Hindlimb muscle (tissue), 1 donor: Measurements from ENCODE around the gene AOC1. TPM values are rescaled to one million over a fixed set of nuclear protein-coding genes. Genes with fewer than 3 reads are reported as not detected.
A peak's percentile ranks its signal among the peaks of the same experiment; 100 is the strongest.
"Not testable (repeated sequence)": the region's sequence is repeated elsewhere in the genome, so short reads cannot be mapped to it uniquely, and the experiment has no call there.

Experiments
- DNase-seq: peaks from one replicate; pipeline ENCODE4 v3.0.0-alpha.2; 2013
- polyA plus RNA-seq: library from polyadenylated mRNA; unstranded; fragments of 120-200 nt; gene quantifications from one replicate; pipeline ENCODE4 v1.2.1, GENCODE V29; 2013; ENCODE audit not compliant: insufficient read length

The AOC1 gene
- polyA plus RNA-seq, 1 donor = 0.08 TPM

- no peak for DNase-seq
These were observed 45.5 kb downstream of the AOC1 start for GRCh38 chr7:150897502-150898474.

GRCh38 chr7:150898475-150899011, 46.2 kb downstream of the AOC1 start:
- peak; percentile 64 for DNase-seq

GRCh38 chr7:150900675-150901074, 48.4 kb downstream of the AOC1 start:
- DNase-seq = no peak

GRCh38 chr7:150901160-150902035, 49.1 kb downstream of the AOC1 start:
- DNase-seq = no peak

- no peak for DNase-seq
These were observed 50.0 kb downstream of the AOC1 start for GRCh38 chr7:150902078-150903033.

GRCh38 chr7:150903606-150904005, 51.3 kb downstream of the AOC1 start:
- no peak for DNase-seq

GRCh38 chr7:150904011-150904909, 51.9 kb downstream of the AOC1 start:
- DNase-seq = no peak

- DNase-seq = no peak
These were observed 55.9 kb downstream of the AOC1 start for GRCh38 chr7:150908173-150908572.

- no peak for DNase-seq
These were observed 57.1 kb downstream of the AOC1 start for GRCh38 chr7:150909200-150909995.

- DNase-seq = not testable (repeated sequence)
These were observed 58.1 kb downstream of the AOC1 start for GRCh38 chr7:150910305-150910995.

GRCh38 chr7:150910996-150911422, 58.7 kb downstream of the AOC1 start:
- no peak for DNase-seq

Other genes starting within 250 kb of the AOC1 start
- gene GIMAP6, start 220.1 kb upstream of the AOC1 start, polyA plus RNA-seq = 15.3 TPM
- gene GIMAP2, start 166.8 kb upstream of the AOC1 start, polyA plus RNA-seq = 4.9 TPM
- 2.9 TPM for gene GIMAP1, start 135.9 kb upstream of the AOC1 start, polyA plus RNA-seq
- 6.5 TPM for gene GIMAP5, start 115.1 kb upstream of the AOC1 start, polyA plus RNA-seq
- 16.7 TPM for gene TMEM176B, start 52.2 kb upstream of the AOC1 start, polyA plus RNA-seq
- 21.5 TPM for gene TMEM176A, start 51.7 kb upstream of the AOC1 start, polyA plus RNA-seq
- 29.3 TPM for gene KCNH2, start 125.8 kb downstream of the AOC1 start, polyA plus RNA-seq
- 9.2 TPM for gene NOS3, start 138.5 kb downstream of the AOC1 start, polyA plus RNA-seq
- 0.72 TPM for gene ATG9B, start 172.0 kb downstream of the AOC1 start, polyA plus RNA-seq
- gene ABCB8, start 175.9 kb downstream of the AOC1 start, polyA plus RNA-seq = 19.9 TPM
- 4.2 TPM for gene ASIC3, start 196.0 kb downstream of the AOC1 start, polyA plus RNA-seq
- gene CDK5, start 205.4 kb downstream of the AOC1 start, polyA plus RNA-seq = 9.7 TPM
- 68.7 TPM for gene SLC4A2, start 207.1 kb downstream of the AOC1 start, polyA plus RNA-seq
- gene FASTK, start 228.3 kb downstream of the AOC1 start, polyA plus RNA-seq = 75.9 TPM
- 44.9 TPM for gene TMUB1, start 231.0 kb downstream of the AOC1 start, polyA plus RNA-seq
- gene AGAP3, start 234.0 kb downstream of the AOC1 start, polyA plus RNA-seq = 89.6 TPM